ENCODE data around the gene OPTC. TPM values are rescaled to one million over a fixed set of nuclear protein-coding genes. Genes with fewer than 3 reads are reported as not detected.

The OPTC gene
- total and polyA plus RNA-seq, 9 of the 15 experiments (the other 6 are each of a cell fraction or from before 2014, with no cell fraction given), result not detected

DNA sequence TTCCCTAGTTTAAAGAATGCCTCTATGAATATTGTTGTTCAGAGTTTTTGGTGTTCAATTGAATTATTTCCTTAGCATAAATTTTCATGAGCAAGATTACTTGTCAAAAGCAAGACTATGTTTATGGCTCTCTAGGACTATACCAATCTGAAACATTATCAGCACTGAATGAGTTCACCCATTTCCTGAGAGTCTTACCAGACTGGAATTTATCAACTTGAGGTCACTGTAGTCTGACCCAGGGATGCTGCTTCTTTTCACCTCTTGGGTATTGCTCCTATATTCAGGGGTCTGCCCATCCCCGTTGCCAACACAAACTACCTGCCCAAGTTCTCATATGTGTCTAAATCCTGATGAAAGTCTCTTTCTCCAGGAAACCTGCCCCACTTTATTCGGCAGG is 42.6 kb downstream of the OPTC start:
- Histone ChIP-seq H3K79me2 (ENCODE audit: control insufficient read depth, insufficient read depth, low read length) (no peaks in the 10 kb centered on the region), H3K9me3 (replicated peaks; ENCODE audit: control insufficient read depth, insufficient read depth, low read depth, low read length) (no peaks in the 10 kb centered on the region), H3K4me3 (no peak overlapping the region), H3K9ac (ENCODE audit: insufficient read depth in 1 of 2, low read depth in 2 of 2, low read length in 2 of 2) (no peak overlapping the region), H3K36me3 (ENCODE audit: control insufficient read depth, insufficient read depth, low read length) (no peaks in the 10 kb centered on the region), H3K4me2 (ENCODE audit: insufficient read depth, low read length) (no peak overlapping the region), H2AFZ (ENCODE audit: low read depth, low read length) (no peak overlapping the region), H3K27me3 (ENCODE audit: control insufficient read depth in 2 of 2, insufficient read depth in 2 of 2, low read length in 2 of 2) (peaks cover 32 to 39% of the 10 kb centered on the region in 2 experiments), H3K4me1 (replicated peaks in 1 of 2; ENCODE audit: control insufficient read depth in 2 of 2, insufficient read depth in 2 of 2, low read length in 2 of 2) (no peaks in the 10 kb centered on the region), H3K27ac (ENCODE audit: extremely low read depth, low read depth, low read length) (no peak overlapping the region), H4K20me1 (replicated peaks; ENCODE audit: control insufficient read depth, insufficient read depth, low read length) (no peaks in the 10 kb centered on the region), H3K9me1 (ENCODE audit: control insufficient read depth, insufficient read depth, low read length) (no peaks in the 10 kb centered on the region)
- ATAC-seq, result no peak
- no peak for TF ChIP-seq ZNF507 (tag; conservative IDR thresholded peaks at IDR 0.05)
- no peak for TF ChIP-seq POLR2A (conservative IDR thresholded peaks at IDR 0.05)
- no peak for TF ChIP-seq BMI1 (IDR thresholded peaks at IDR 0.05; ENCODE audit: low read length)
- TF ChIP-seq, protein P1, sequence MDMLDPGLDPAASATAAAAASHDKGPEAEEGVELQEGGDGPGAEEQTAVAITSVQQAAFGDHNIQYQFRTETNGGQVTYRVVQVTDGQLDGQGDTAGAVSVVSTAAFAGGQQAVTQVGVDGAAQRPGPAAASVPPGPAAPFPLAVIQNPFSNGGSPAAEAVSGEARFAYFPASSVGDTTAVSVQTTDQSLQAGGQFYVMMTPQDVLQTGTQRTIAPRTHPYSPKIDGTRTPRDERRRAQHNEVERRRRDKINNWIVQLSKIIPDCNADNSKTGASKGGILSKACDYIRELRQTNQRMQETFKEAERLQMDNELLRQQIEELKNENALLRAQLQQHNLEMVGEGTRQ (CRISPR knock-in tag; IDR thresholded peaks at IDR 0.05), result no peak
- no peak for TF ChIP-seq ZNF133 (CRISPR knock-in tag; IDR thresholded peaks at IDR 0.05)
- no peak for TF ChIP-seq MCM2 (IDR thresholded peaks at IDR 0.05; ENCODE audit: low read depth)
- no peak for TF ChIP-seq SAFB2 (IDR thresholded peaks at IDR 0.05; ENCODE audit: borderline replicate concordance, low read depth, low read length, severe bottlenecking)
- no peak for TF ChIP-seq EP300 (IDR thresholded peaks at IDR 0.05; ENCODE audit: low read length)
- TF ChIP-seq NFIC (IDR thresholded peaks at IDR 0.05), result no peak
- no peak for DNase-seq (ENCODE audit: extremely low read depth in 1 of 4, low spot score in 3 of 4)
- ChIA-PET POLR2A (interaction anchor here (1.6 kb wide), 1 partner anchor 12 kb away, joined by 6 read pairs; no protein-coding TSS in a partner anchor), CTCF (ENCODE audit: low intra/inter-chr PET ratio) (no interaction called here)
- in situ Hi-C loops (cut with MboI), result no loop called here
- intact Hi-C loops (cut with micrococcal nuclease), result no loop called here
- FAIRE-seq, result no peak
- WGBS (ENCODE audit: insufficient coverage, low coverage, missing lambda C conversion rate), result 0% methylated on average over 2 of the region's 2 CpGs
- BruUV-seq (replicated peaks), result no TSS peak

Data from K562 (cell line).